GM12878 (cell line): ENCODE data around the gene TGFBR3. TPM values are rescaled to one million over a fixed set of nuclear protein-coding genes. Genes with fewer than 3 reads are reported as not detected.

ENCODE experiments used
- ATAC-seq: fragments of 200-7000 bp; cut with Tn5 transposase; 3 replicates; pipeline ENCODE4 v1.9.1; 2020; ENCODE audit warnings: mild to moderate bottlenecking, moderate library complexity
- BruUV-seq: library from RNA; stranded (reverse); fragments of 400-500 nt; replicated peaks from 2 replicates; lab custom pipeline; 2021; lab: Mats Ljungman, UMichigan
- CTCF ChIA-PET: fragments of 300-600 bp; sonication (Branson Sonifier 250); formaldehyde crosslinking; extraction: SDS; loops from one replicate; lab custom pipeline; 2021; ENCODE audit warnings: inconsistent platforms; lab: Yijun Ruan, JAX
- POLR2A ChIA-PET: fragments of 350-600 bp; formaldehyde crosslinking; extraction: SDS; loops from one replicate; lab custom pipeline; 2021; ENCODE audit warnings: inconsistent platforms; lab: Charles Lee
- RAD21 ChIA-PET: fragments of 300-600 bp; sonication (Branson Sonifier 250); formaldehyde crosslinking; loops from one replicate; lab custom pipeline; 2023; ENCODE audit warnings: antibody characterized with exemption; ENCODE audit not compliant: unreplicated experiment; lab: Charles Lee
- SMC1A ChIA-PET: fragments of 300-600 bp; sonication (Branson Sonifier 250); formaldehyde crosslinking; loops from one replicate; lab custom pipeline; 2023; ENCODE audit not compliant: unreplicated experiment, uncharacterized antibody; lab: Charles Lee
- DNase-seq: peaks from one replicate; pipeline ENCODE4 v3.0.0-alpha.2; 2011; ENCODE audit warnings: low read depth, low spot score
- FAIRE-seq: peaks from 3 replicates; lab custom pipeline; 2011; peaks lifted over from hg19 to GRCh38; lab: Jason Lieb, UNC
- H2AFZ ChIP-seq: 2 replicates; pipeline ENCODE4 v1.6.0; 2011; ENCODE audit warnings: low read depth, low read length, control low read depth; ENCODE audit not compliant: control insufficient read depth
- H3K27ac ChIP-seq: 2 replicates; pipeline ENCODE4 v1.5.1; 2011; ENCODE audit warnings: control low read depth; ENCODE audit not compliant: control insufficient read depth, insufficient read depth
- H3K27me3 ChIP-seq, 2 experiments: replicated peaks in 1 of 2; 2 replicates each; pipeline versions ENCODE4 v1.6.0 to v1.6.1; 2011; ENCODE audit warnings: low read length in 1 of 2; ENCODE audit not compliant: control insufficient read depth in 2 of 2, insufficient read depth in 2 of 2
- H3K36me3 ChIP-seq, 2 experiments: 2 replicates each; pipeline ENCODE4 v1.5.1; 2011; ENCODE audit warnings: low read length in 1 of 2; ENCODE audit not compliant: control insufficient read depth in 2 of 2, insufficient read depth in 2 of 2
- H3K4me1 ChIP-seq: 2 replicates; pipeline ENCODE4 v1.6.1; 2011; ENCODE audit warnings: mild to moderate bottlenecking, low read length, moderate library complexity, mixed read lengths; ENCODE audit not compliant: control insufficient read depth, insufficient read depth
- H3K4me2 ChIP-seq: 2 replicates; pipeline ENCODE4 v1.6.0; 2011; ENCODE audit warnings: control low read depth; ENCODE audit not compliant: control insufficient read depth, insufficient read depth
- H3K4me3 ChIP-seq: fragments of 200-600 bp; sonication (generic); 2 replicates; pipeline ENCODE4 v1.5.1; 2016
- H3K79me2 ChIP-seq: 2 replicates; pipeline ENCODE4 v1.6.0; 2011; ENCODE audit warnings: low read length; ENCODE audit not compliant: control insufficient read depth, insufficient read depth
- H3K9ac ChIP-seq: 2 replicates; pipeline ENCODE4 v1.8.0; 2011; ENCODE audit warnings: low read length, control low read depth, mixed read lengths; ENCODE audit not compliant: control insufficient read depth, insufficient read depth
- H3K9me3 ChIP-seq: replicated peaks from 3 replicates; pipeline ENCODE4 v1.5.1; 2011; ENCODE audit warnings: mild to moderate bottlenecking, low read length; ENCODE audit not compliant: control insufficient read depth, insufficient read depth
- H4K20me1 ChIP-seq: 2 replicates; pipeline ENCODE4 v1.6.0; 2011; ENCODE audit not compliant: control insufficient read depth, insufficient read depth
- BACH1 ChIP-seq: fragments of 450-650 bp; IDR thresholded peaks from 2 replicates; pipeline ENCODE4 v1.6.1; 2017; ENCODE audit warnings: mild to moderate bottlenecking, borderline replicate concordance
- BHLHE40 ChIP-seq, 2 experiments: fragments of 450-650 bp in 1 of 2; IDR thresholded peaks; 2 replicates each; pipeline ENCODE4 v1.6.1; 2011 to 2017; ENCODE audit warnings: low read depth in 2 of 2, borderline replicate concordance in 1 of 2, improper control_type of control experiment in 1 of 2, low read length in 1 of 2, mild to moderate bottlenecking in 1 of 2
- BMI1 ChIP-seq: fragments of 450-650 bp; IDR thresholded peaks from 2 replicates; pipeline ENCODE4 v1.6.1; 2016; ENCODE audit warnings: mild to moderate bottlenecking, moderate library complexity, borderline replicate concordance
- CUX1 ChIP-seq: IDR thresholded peaks from 2 replicates; pipeline ENCODE4 v1.6.1; 2012; ENCODE audit warnings: improper control_type of control experiment, low read depth, low read length; ENCODE audit not compliant: insufficient replicate concordance
- EED ChIP-seq: sonication (generic); IDR thresholded peaks from 2 replicates; pipeline ENCODE4 v1.6.1; 2016; ENCODE audit warnings: antibody characterized with exemption, low read depth
- FOXM1 ChIP-seq: IDR thresholded peaks from 2 replicates; pipeline ENCODE4 v1.6.1; 2012; ENCODE audit warnings: low read depth, mild to moderate bottlenecking, inconsistent platforms, low read length, moderate library complexity
- IRF4 ChIP-seq: IDR thresholded peaks from 2 replicates; pipeline ENCODE4 v1.6.1; 2011; ENCODE audit warnings: low read depth, low read length
- KLF5 ChIP-seq: fragments of 450-650 bp; IDR thresholded peaks from 2 replicates; pipeline ENCODE4 v1.6.1; 2014; ENCODE audit warnings: mild to moderate bottlenecking; ENCODE audit not compliant: partially characterized antibody
- MEF2B ChIP-seq: fragments of 450-650 bp; IDR thresholded peaks from 2 replicates; pipeline ENCODE4 v1.6.1; 2018; ENCODE audit warnings: mild to moderate bottlenecking, moderate library complexity; ENCODE audit not compliant: partially characterized antibody, poor library complexity, severe bottlenecking
- MLLT1 ChIP-seq: fragments of 450-650 bp; IDR thresholded peaks from 2 replicates; pipeline ENCODE4 v1.6.1; 2016; ENCODE audit warnings: mild to moderate bottlenecking
- NFYA ChIP-seq: IDR thresholded peaks from 2 replicates; pipeline ENCODE4 v1.6.1; 2011; ENCODE audit warnings: low read depth, mild to moderate bottlenecking, low read length, improper control_type of control experiment, borderline replicate concordance
- NR2C2 ChIP-seq: IDR thresholded peaks from 2 replicates; pipeline ENCODE4 v1.6.1; 2011; ENCODE audit warnings: borderline replicate concordance, low read depth; ENCODE audit not compliant: control insufficient read depth, insufficient read length
- PAX5 ChIP-seq: IDR thresholded peaks from 2 replicates; pipeline ENCODE4 v1.6.1; 2011; ENCODE audit warnings: low read depth, low read length, borderline replicate concordance
- RAD21 ChIP-seq: IDR thresholded peaks from 2 replicates; pipeline ENCODE4 v1.6.1; 2011; ENCODE audit warnings: mild to moderate bottlenecking, low read depth, low read length, moderate library complexity; ENCODE audit not compliant: insufficient read depth
- TBL1XR1 ChIP-seq: IDR thresholded peaks from 2 replicates; pipeline ENCODE4 v1.6.1; 2012; ENCODE audit warnings: low read depth, low read length, improper control_type of control experiment
- YBX1 ChIP-seq: fragments of 450-650 bp; IDR thresholded peaks from 2 replicates; pipeline ENCODE4 v1.6.1; 2016; ENCODE audit warnings: antibody characterized with exemption
- ZNF24 ChIP-seq: fragments of 450-650 bp; IDR thresholded peaks from 2 replicates; pipeline ENCODE4 v1.6.1; 2017; ENCODE audit warnings: antibody characterized with exemption, mild to moderate bottlenecking
- ZSCAN29 ChIP-seq: fragments of 450-650 bp; IDR thresholded peaks from 2 replicates; pipeline ENCODE4 v1.6.1; 2017; ENCODE audit warnings: mild to moderate bottlenecking, moderate library complexity
- WGBS: methylation state at CpG from one replicate; pipeline ENCODE4 v1.1.6; 2016; ENCODE audit warnings: low lambda C conversion rate; ENCODE audit not compliant: insufficient replicate concordance, insufficient coverage; ENCODE audit errors: missing lambda C conversion rate; 5-methylcytosine and 5-hydroxymethylcytosine counted together
- in situ Hi-C: fragments of 300-500 bp; cut with MboI; formaldehyde crosslinking; loops from 9 replicates; pipeline ENCODE4 v1.14.3; 2018; ENCODE audit warnings: mixed read lengths
- intact Hi-C: fragments of 100-400 bp; cut with micrococcal nuclease; formaldehyde crosslinking; loops from one replicate; pipeline ENCODE4 v1.14.2; 2022; ENCODE audit not compliant: unreplicated experiment
- polyA plus RNA-seq, 11 experiments: library from polyadenylated mRNA; depleted of rRNA in 4 of 11; unstranded in 6 of 11; stranded (reverse) in 5 of 11; fragments of >200 nt; fragmentation: Nextera tagmentation in 4 of 11; fragmentation: Illumina TruSeq in 1 of 11; extraction: Ambion mirVana in 4 of 11; extraction: Trizol in 1 of 11; gene quantifications; 1 replicate in 1 of 11; 2 replicates in 10 of 11; pipeline versions ENCODE4 v1.2.1 to v1.2.3, GENCODE V29; 2011 to 2016; ENCODE audit warnings: inconsistent platforms in 2 of 11, missing spikeins in 2 of 11, low read depth in 1 of 11
- total RNA-seq, 4 experiments: library from RNA; depleted of rRNA in 3 of 4; stranded (reverse); fragments of >200 nt in 3 of 4; fragmentation: Illumina TruSeq in 1 of 4; extraction: Trizol in 1 of 4; gene quantifications; 2 replicates each; pipeline versions ENCODE4 v1.2.1 to v1.2.3, GENCODE V29; 2013 to 2021

The TGFBR3 gene
- total and polyA plus RNA-seq, 10 of the 15 experiments (the other 5 are each of a cell fraction or from before 2014, with no cell fraction given), result 2.7 to 16.5 (median 12.6) TPM

- Histone ChIP-seq H3K79me2 (no peaks in the 10 kb centered on the region), H3K27me3 (no peaks in the 10 kb centered on the region), H3K36me3 (no peaks in the 10 kb centered on the region; a peak in 1 of 4 replicates), H4K20me1 (no peaks in the 10 kb centered on the region), H3K27ac (no peak overlapping the region), H3K9ac (no peak overlapping the region), H3K4me3 (no peak overlapping the region), H2AFZ (no peak overlapping the region), H3K9me3 (no peaks in the 10 kb centered on the region), H3K4me2 (no peak overlapping the region), H3K4me1 (no peaks in the 10 kb centered on the region)
- ChIA-PET RAD21 (no interaction called here), POLR2A (no interaction called here), CTCF (no interaction called here), SMC1A (interaction anchor here (1.5 kb wide), 1 partner anchor 113 kb away, joined by 3 read pairs; no protein-coding TSS in a partner anchor)
- ATAC-seq (no peak), DNase-seq (no peak), FAIRE-seq (no peak)
- in situ Hi-C loops, result no loop called here
- BruUV-seq, result no TSS peak
- 93% methylated on average over 4 of the region's 4 CpGs for WGBS
- intact Hi-C loops, result no loop called here
- TF ChIP-seq FOXM1, result no peak
- TF ChIP-seq EED, result no peak
- no peak for TF ChIP-seq YBX1
- TF ChIP-seq RAD21, result no peak
- TF ChIP-seq KLF5, result no peak
- TF ChIP-seq BHLHE40 (IDR thresholded peaks at IDR 0.05; ENCODE audit: borderline replicate concordance in 1 of 2, low read depth in 2 of 2, low read length in 1 of 2), result no peak
- TF ChIP-seq MEF2B, result no peak
- TF ChIP-seq ZNF24, result no peak
- TF ChIP-seq MLLT1, result no peak
- TF ChIP-seq BMI1, result no peak
- TF ChIP-seq ZSCAN29, result no peak
- no peak for TF ChIP-seq PAX5
- TF ChIP-seq BACH1, result no peak
- no peak for TF ChIP-seq TBL1XR1
- TF ChIP-seq CUX1, result no peak
- no peak for TF ChIP-seq IRF4
- no peak for TF ChIP-seq NFYA
- TF ChIP-seq NR2C2, result no peak
Observed at GRCh38 chr1:91770667-91771268, 115.2 kb downstream of the TGFBR3 start.
